Measurements from ENCODE around the gene KLHL10. TPM values are rescaled to one million over a fixed set of nuclear protein-coding genes. Genes with fewer than 3 reads are reported as not detected.

Gene KLHL10
- total RNA-seq = under 1 TPM; 0.19 to 0.21 TPM

GRCh38 chr17:41837761-41838538, at the start of gene KLHL10:
KLHL10 (plus strand) TSS chr17:41837825; CDS start chr17:41837933, 108 bp downstream.
- no peaks in the 10 kb centered on the region for H3K9me3 Mint-ChIP-seq (ENCODE audit: low read depth)
- ChIA-PET CTCF (interaction anchor here (0.9 kb wide), 1 partner anchor 128 kb away, joined by 3 read pairs; the partner anchor contains the start of gene CNP), POLR2A (no interaction called here)
- DNase-seq (no peak), ATAC-seq (no peak)
- H3K4me3 Mint-ChIP-seq = peak within 1 kb of the TSS; percentile 80
- H3K4me1 Mint-ChIP-seq = peaks cover 13% of the 10 kb centered on the region
- no peaks in the 10 kb centered on the region for H3K27me3 Mint-ChIP-seq
- H3K27ac Mint-ChIP-seq = peak within 1 kb of the TSS; percentile 70
- intact Hi-C loops (cut with DNase I, micrococcal nuclease) = loop anchor here in 1 of 2 experiments (2.0 kb wide), 1 partner anchor 27 kb away; the partner anchor contains the start of gene KLHL11
- H3K36me3 Mint-ChIP-seq (ENCODE audit: low read depth) = no peaks in the 10 kb centered on the region

GRCh38 chr17:41792845-41793783, 44.5 kb upstream of the KLHL10 start:
- H3K27me3 Mint-ChIP-seq = peaks cover 3% of the 10 kb centered on the region
- no peak overlapping the region for H3K4me3 Mint-ChIP-seq
- DNase-seq (peak; percentile 53), ATAC-seq (peak; percentile 84)
- H3K9me3 Mint-ChIP-seq (ENCODE audit: low read depth) = no peaks in the 10 kb centered on the region
- no peaks in the 10 kb centered on the region for H3K36me3 Mint-ChIP-seq (ENCODE audit: low read depth)
- H3K27ac Mint-ChIP-seq = no peak overlapping the region
- intact Hi-C loops (cut with DNase I, micrococcal nuclease) = no loop called here
- ChIA-PET CTCF (interaction anchor here (0.6 to 1.2 kb wide), 4 partner anchors 9 to 339 kb away, joined by 3 to 5 read pairs (median 4); no protein-coding TSS in a partner anchor), POLR2A (no interaction called here)
- H3K4me1 Mint-ChIP-seq = peaks cover 10% of the 10 kb centered on the region

GRCh38 chr17:41793784-41794539, 43.7 kb upstream of the KLHL10 start:
- ATAC-seq (no peak), DNase-seq (no peak)
- intact Hi-C loops (cut with DNase I, micrococcal nuclease) = no loop called here
- Mint-ChIP-seq H3K4me1 (peaks cover 2% of the 10 kb centered on the region), H3K36me3 (ENCODE audit: low read depth) (no peaks in the 10 kb centered on the region), H3K27ac (no peak overlapping the region), H3K27me3 (peaks cover 3% of the 10 kb centered on the region), H3K4me3 (no peak overlapping the region), H3K9me3 (ENCODE audit: low read depth) (no peaks in the 10 kb centered on the region)
- CTCF ChIA-PET = interaction anchor here (0.6 to 1.2 kb wide), 2 partner anchors 56 to 70 kb away, joined by 4 to 5 read pairs; no protein-coding TSS in a partner anchor
- POLR2A ChIA-PET = no interaction called here

- H3K27me3 Mint-ChIP-seq = peaks cover 3% of the 10 kb centered on the region
- ATAC-seq (no peak), DNase-seq (no peak)
- ChIA-PET POLR2A (no interaction called here), CTCF (interaction anchor here (0.6 to 1.2 kb wide), 2 partner anchors 57 to 71 kb away, joined by 4 to 5 read pairs; no protein-coding TSS in a partner anchor)
- H3K9me3 Mint-ChIP-seq (ENCODE audit: low read depth) = no peaks in the 10 kb centered on the region
- no peaks in the 10 kb centered on the region for H3K4me1 Mint-ChIP-seq
- intact Hi-C loops (cut with DNase I, micrococcal nuclease) = no loop called here
- no peak overlapping the region for H3K4me3 Mint-ChIP-seq
- H3K27ac Mint-ChIP-seq = no peak overlapping the region
- H3K36me3 Mint-ChIP-seq (ENCODE audit: low read depth) = no peaks in the 10 kb centered on the region
Observed at GRCh38 chr17:41794540-41794975, 43.1 kb upstream of the KLHL10 start.

GRCh38 chr17:41796121-41796895, 41.3 kb upstream of the KLHL10 start:
- Mint-ChIP-seq H3K4me3 (no peak overlapping the region), H3K27ac (no peak overlapping the region), H3K36me3 (ENCODE audit: low read depth) (no peaks in the 10 kb centered on the region), H3K4me1 (no peaks in the 10 kb centered on the region), H3K9me3 (ENCODE audit: low read depth) (no peaks in the 10 kb centered on the region), H3K27me3 (no peaks in the 10 kb centered on the region)
- ChIA-PET POLR2A (no interaction called here), CTCF (interaction anchor here (0.6 to 1.8 kb wide), 4 partner anchors 8 to 100 kb away, joined by 3 to 5 read pairs (median 3); no protein-coding TSS in a partner anchor)
- ATAC-seq (no peak), DNase-seq (no peak)
- intact Hi-C loops (cut with DNase I, micrococcal nuclease) = no loop called here

- CTCF ChIA-PET = interaction anchor here (1.7 to 1.8 kb wide), 2 partner anchors 9 to 60 kb away, joined by 3 to 5 read pairs; no protein-coding TSS in a partner anchor
- DNase-seq (no peak), ATAC-seq (no peak)
- Mint-ChIP-seq H3K9me3 (ENCODE audit: low read depth) (no peaks in the 10 kb centered on the region), H3K27ac (no peak overlapping the region), H3K4me1 (peaks cover 4% of the 10 kb centered on the region), H3K4me3 (no peak overlapping the region), H3K27me3 (no peaks in the 10 kb centered on the region), H3K36me3 (ENCODE audit: low read depth) (no peaks in the 10 kb centered on the region)
- intact Hi-C loops (cut with DNase I, micrococcal nuclease) = no loop called here
- POLR2A ChIA-PET = interaction anchor here (0.6 kb wide), 1 partner anchor 106 kb away, joined by 3 read pairs; no protein-coding TSS in a partner anchor
Observed at GRCh38 chr17:41797377-41797776, 40.2 kb upstream of the KLHL10 start.

- no peak overlapping the region for H3K4me3 Mint-ChIP-seq
- POLR2A ChIA-PET = no interaction called here
Observed at GRCh38 chr17:41799366-41799765, 38.3 kb upstream of the KLHL10 start.

GRCh38 chr17:41800601-41801373, 36.8 kb upstream of the KLHL10 start:
- Mint-ChIP-seq H3K4me1 (peaks cover 4% of the 10 kb centered on the region), H3K4me3 (no peak overlapping the region), H3K27ac (no peak overlapping the region), H3K36me3 (ENCODE audit: low read depth) (no peaks in the 10 kb centered on the region), H3K27me3 (no peaks in the 10 kb centered on the region), H3K9me3 (ENCODE audit: low read depth) (no peaks in the 10 kb centered on the region)
- ATAC-seq = no peak
- intact Hi-C loops (cut with DNase I, micrococcal nuclease) = loop anchor here (1.0 kb wide), 1 partner anchor 62 kb away; no protein-coding TSS in a partner anchor
- DNase-seq = no peak
- POLR2A ChIA-PET = interaction anchor here (0.7 kb wide), 1 partner anchor 18 kb away, joined by 3 read pairs; no protein-coding TSS in a partner anchor
- CTCF ChIA-PET = interaction anchor here (0.6 to 3.1 kb wide), 13 partner anchors 10 to 104 kb away, joined by 3 to 33 read pairs (median 5); partner anchors contain the start of genes JUP and P3H4

More at GRCh38 chr17:41799366-41799765, 38.3 kb upstream of the KLHL10 start:
- ATAC-seq = no peak
- Mint-ChIP-seq H3K36me3 (ENCODE audit: low read depth) (no peaks in the 10 kb centered on the region), H3K9me3 (ENCODE audit: low read depth) (no peaks in the 10 kb centered on the region), H3K27ac (no peak overlapping the region), H3K27me3 (no peaks in the 10 kb centered on the region), H3K4me1 (peaks cover 4% of the 10 kb centered on the region)
- CTCF ChIA-PET = interaction anchor here (0.6 to 0.9 kb wide), 3 partner anchors 10 to 61 kb away, joined by 3 to 7 read pairs (median 3); no protein-coding TSS in a partner anchor
- DNase-seq = no peak
- intact Hi-C loops (cut with DNase I, micrococcal nuclease) = no loop called here

- DNase-seq (peak; percentile 86), ATAC-seq (peak; percentile 95)
- Mint-ChIP-seq H3K36me3 (ENCODE audit: low read depth) (no peaks in the 10 kb centered on the region), H3K27ac (no peak overlapping the region), H3K9me3 (ENCODE audit: low read depth) (no peaks in the 10 kb centered on the region), H3K4me1 (peaks cover 4% of the 10 kb centered on the region), H3K4me3 (no peak overlapping the region), H3K27me3 (no peaks in the 10 kb centered on the region)
- POLR2A ChIA-PET = interaction anchor here (0.7 kb wide), 1 partner anchor 17 kb away, joined by 3 read pairs; no protein-coding TSS in a partner anchor
- intact Hi-C loops (cut with DNase I, micrococcal nuclease) = loop anchor here (1.0 kb wide), 1 partner anchor 63 kb away; no protein-coding TSS in a partner anchor
- CTCF ChIA-PET = interaction anchor here (0.6 to 3.1 kb wide), 19 partner anchors 9 to 105 kb away, joined by 3 to 33 read pairs (median 5); partner anchors contain the start of genes HAP1, JUP and P3H4
Observed at GRCh38 chr17:41801374-41802271, 36.0 kb upstream of the KLHL10 start.

Measured in activated CD4-positive, alpha-beta T cell treated with anti-CD3 and anti-CD28 coated beads for 36 hours (primary cell).